ENCODE data around the gene TRAPPC4. TPM values are rescaled to one million over a fixed set of nuclear protein-coding genes. Genes with fewer than 3 reads are reported as not detected.
"Not testable (repeated sequence)": the region's sequence is repeated elsewhere in the genome, so short reads cannot be mapped to it uniquely, and the experiment has no call there.

TRAPPC4 gene
- 10 to 100 TPM; 26.1 to 37.2 TPM for total RNA-seq

GRCh38 chr11:119018074-119018938 lies at the start of gene TRAPPC4, which contains the start of gene RPS25:
Gene TRAPPC4 (plus strand): TSS chr11:119018766. CDS start chr11:119018796, 30 bp downstream.
Gene RPS25 (minus strand): TSS chr11:119018343. CDS start chr11:119018284, 59 bp downstream.
- H3K27me3 ChIP-seq, result no peaks in the 10 kb centered on the region
- peak within 1 kb of the TSS; percentile 88 to 93 for H3K27ac ChIP-seq
- peak; percentile 97 for DNase-seq (ENCODE audit: low spot score)
- peak in 1 of 2 donors; percentile 42 for TF ChIP-seq CTCF (IDR thresholded peaks at IDR 0.05)
- H3K4me3 ChIP-seq, result peak within 1 kb of the TSS; percentile 88 to 96
- no peaks in the 10 kb centered on the region for H3K9me3 ChIP-seq
- H3K4me1 ChIP-seq, result peaks cover 0 to 43% of the 10 kb centered on the region in 2 donors
- peaks cover 58% of the 10 kb centered on the region for H3K36me3 ChIP-seq

GRCh38 chr11:118969508-118969907 lies 49.1 kb upstream of the TRAPPC4 start:
- DNase-seq (ENCODE audit: low spot score); H3K27ac ChIP-seq; H3K4me1 ChIP-seq; H3K27me3 ChIP-seq; H3K4me3 ChIP-seq; H3K36me3 ChIP-seq; H3K9me3 ChIP-seq: not testable (repeated sequence)

- H3K27ac ChIP-seq, result no peak within 1 kb of the TSS
- no peak for TF ChIP-seq CTCF (IDR thresholded peaks at IDR 0.05)
- H3K36me3 ChIP-seq, result no peaks in the 10 kb centered on the region
- H3K9me3 ChIP-seq, result no peaks in the 10 kb centered on the region
- H3K4me1 ChIP-seq, result no peaks in the 10 kb centered on the region
- no peak within 1 kb of the TSS for H3K4me3 ChIP-seq
- H3K27me3 ChIP-seq, result no peaks in the 10 kb centered on the region
- DNase-seq (ENCODE audit: low spot score), result no peak
Observed at GRCh38 chr11:118971646-118972045, 46.9 kb upstream of the TRAPPC4 start, which contains the start of gene FOXR1. Gene FOXR1 (plus strand): TSS chr11:118971761. CDS start chr11:118971932, 171 bp downstream.

GRCh38 chr11:118973985-118974384 lies 44.6 kb upstream of the TRAPPC4 start:
- no peak overlapping the region for H3K4me3 ChIP-seq
- TF ChIP-seq CTCF (IDR thresholded peaks at IDR 0.05), result no peak
- H3K27me3 ChIP-seq, result no peaks in the 10 kb centered on the region
- no peaks in the 10 kb centered on the region for H3K9me3 ChIP-seq
- no peak overlapping the region for H3K27ac ChIP-seq
- DNase-seq (ENCODE audit: low spot score), result no peak
- no peaks in the 10 kb centered on the region for H3K36me3 ChIP-seq
- no peaks in the 10 kb centered on the region for H3K4me1 ChIP-seq

- Histone ChIP-seq H3K27ac (no peak overlapping the region), H3K4me3 (no peak overlapping the region), H3K27me3 (no peaks in the 10 kb centered on the region), H3K9me3 (no peaks in the 10 kb centered on the region), H3K36me3 (no peaks in the 10 kb centered on the region), H3K4me1 (peaks cover 0 to 9% of the 10 kb centered on the region in 2 donors)
- no peak for DNase-seq (ENCODE audit: low spot score)
- TF ChIP-seq CTCF (IDR thresholded peaks at IDR 0.05), result no peak
Observed at GRCh38 chr11:118975771-118976709, 42.5 kb upstream of the TRAPPC4 start.

Measured in right atrium auricular region (tissue), 2 donors.